HG02798 (cell line): ENCODE data around the gene APAF1.
A peak's percentile ranks its signal among the peaks of the same experiment; 100 is the strongest.
"Not testable (repeated sequence)": the region's sequence is repeated elsewhere in the genome, so short reads cannot be mapped to it uniquely, and the experiment has no call there.

Experiments
- ATAC-seq: cut with Tn5 transposase; IDR thresholded peaks from one replicate; pipeline ENCODE4 v1.9.1; 2021; ENCODE audit warnings: mild to moderate bottlenecking; ENCODE audit not compliant: unreplicated experiment, poor library complexity

Gene APAF1, protein sequence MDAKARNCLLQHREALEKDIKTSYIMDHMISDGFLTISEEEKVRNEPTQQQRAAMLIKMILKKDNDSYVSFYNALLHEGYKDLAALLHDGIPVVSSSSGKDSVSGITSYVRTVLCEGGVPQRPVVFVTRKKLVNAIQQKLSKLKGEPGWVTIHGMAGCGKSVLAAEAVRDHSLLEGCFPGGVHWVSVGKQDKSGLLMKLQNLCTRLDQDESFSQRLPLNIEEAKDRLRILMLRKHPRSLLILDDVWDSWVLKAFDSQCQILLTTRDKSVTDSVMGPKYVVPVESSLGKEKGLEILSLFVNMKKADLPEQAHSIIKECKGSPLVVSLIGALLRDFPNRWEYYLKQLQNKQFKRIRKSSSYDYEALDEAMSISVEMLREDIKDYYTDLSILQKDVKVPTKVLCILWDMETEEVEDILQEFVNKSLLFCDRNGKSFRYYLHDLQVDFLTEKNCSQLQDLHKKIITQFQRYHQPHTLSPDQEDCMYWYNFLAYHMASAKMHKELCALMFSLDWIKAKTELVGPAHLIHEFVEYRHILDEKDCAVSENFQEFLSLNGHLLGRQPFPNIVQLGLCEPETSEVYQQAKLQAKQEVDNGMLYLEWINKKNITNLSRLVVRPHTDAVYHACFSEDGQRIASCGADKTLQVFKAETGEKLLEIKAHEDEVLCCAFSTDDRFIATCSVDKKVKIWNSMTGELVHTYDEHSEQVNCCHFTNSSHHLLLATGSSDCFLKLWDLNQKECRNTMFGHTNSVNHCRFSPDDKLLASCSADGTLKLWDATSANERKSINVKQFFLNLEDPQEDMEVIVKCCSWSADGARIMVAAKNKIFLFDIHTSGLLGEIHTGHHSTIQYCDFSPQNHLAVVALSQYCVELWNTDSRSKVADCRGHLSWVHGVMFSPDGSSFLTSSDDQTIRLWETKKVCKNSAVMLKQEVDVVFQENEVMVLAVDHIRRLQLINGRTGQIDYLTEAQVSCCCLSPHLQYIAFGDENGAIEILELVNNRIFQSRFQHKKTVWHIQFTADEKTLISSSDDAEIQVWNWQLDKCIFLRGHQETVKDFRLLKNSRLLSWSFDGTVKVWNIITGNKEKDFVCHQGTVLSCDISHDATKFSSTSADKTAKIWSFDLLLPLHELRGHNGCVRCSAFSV (N-terminal part only)

DNA sequence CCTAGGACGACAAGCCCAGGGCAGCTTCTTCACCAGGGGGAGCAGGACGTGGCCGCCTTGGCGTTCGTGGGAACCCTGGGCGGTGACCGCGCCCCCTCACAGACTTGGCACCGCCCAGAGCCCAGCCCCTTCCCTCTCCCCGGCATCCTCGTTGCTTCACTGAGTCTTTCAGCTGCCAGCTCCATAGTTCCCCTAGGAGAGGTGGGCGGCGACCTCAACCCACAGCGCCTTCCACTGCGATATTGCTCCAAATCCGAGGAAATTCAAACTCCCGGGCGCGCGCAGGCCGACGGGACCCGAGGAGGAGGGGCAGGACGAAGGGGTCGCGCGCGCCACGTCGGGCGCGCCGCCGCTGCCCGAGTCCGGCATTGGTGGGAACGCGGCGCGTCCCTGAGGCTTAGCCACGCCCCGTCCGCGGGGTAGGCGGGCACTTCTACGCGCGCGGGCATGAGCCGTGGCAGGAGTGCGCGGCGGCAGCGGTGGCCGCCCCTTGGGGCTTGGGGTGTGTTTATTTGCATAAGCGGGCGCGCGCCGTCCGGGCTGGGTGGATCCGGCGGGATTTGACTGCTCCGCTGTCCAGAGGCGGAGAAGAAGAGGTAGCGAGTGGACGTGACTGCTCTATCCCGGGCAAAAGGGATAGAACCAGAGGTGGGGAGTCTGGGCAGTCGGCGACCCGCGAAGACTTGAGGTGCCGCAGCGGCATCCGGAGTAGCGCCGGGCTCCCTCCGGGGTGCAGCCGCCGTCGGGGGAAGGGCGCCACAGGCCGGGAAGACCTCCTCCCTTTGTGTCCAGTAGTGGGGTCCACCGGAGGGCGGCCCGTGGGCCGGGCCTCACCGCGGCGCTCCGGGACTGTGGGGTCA is at the start of gene APAF1, which contains the start of gene IKBIP:
Gene APAF1 (plus strand): TSS at position 579 of the 860 bp plus-strand sequence. CDS start 3,070 bp downstream, outside the sequence.
Gene IKBIP (minus strand): TSS at position 77 of the 860 bp plus-strand sequence. CDS start 87 bp downstream, outside the sequence.
- peak; percentile 90 for ATAC-seq

DNA sequence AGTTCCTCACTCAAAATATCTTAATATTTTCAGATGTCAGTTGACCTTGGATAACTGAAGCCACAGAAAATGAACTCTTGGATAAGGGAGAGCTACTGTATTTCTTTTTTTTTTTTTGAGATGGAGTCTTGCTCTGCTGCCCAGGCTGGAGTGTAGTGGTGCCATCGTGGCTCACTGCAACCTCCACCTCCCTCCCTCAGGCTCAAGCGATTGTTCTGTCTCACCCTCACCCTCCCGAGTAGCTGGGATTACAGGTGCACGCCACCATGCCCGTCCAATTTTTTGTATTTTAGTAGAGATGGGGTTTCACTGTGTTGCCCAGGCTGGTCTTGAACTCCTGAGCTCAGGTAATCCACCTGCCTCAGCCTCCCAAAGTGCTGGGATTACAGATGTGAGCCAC is 47.8 kb upstream of the APAF1 start:
- not testable (repeated sequence) for ATAC-seq

DNA sequence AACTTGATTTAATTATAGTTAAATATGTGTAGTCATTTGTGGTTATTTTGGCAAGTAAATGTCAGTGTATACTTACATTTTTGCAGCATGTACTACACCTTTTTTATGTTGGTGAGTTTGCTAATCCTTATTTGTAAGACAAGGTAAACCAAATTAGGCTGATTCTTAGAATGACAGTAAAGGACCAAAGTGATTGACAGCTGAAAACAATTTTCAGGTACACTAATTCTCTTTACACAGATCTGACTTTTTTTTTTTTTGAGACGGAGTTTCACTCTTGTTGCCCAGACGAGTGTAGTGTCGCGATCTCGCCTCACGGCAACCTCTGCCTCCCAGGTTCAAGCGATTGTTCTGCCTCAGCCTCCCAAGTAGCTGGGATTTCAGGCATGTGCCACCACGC is 43.2 kb upstream of the APAF1 start:
- no peak for ATAC-seq

DNA sequence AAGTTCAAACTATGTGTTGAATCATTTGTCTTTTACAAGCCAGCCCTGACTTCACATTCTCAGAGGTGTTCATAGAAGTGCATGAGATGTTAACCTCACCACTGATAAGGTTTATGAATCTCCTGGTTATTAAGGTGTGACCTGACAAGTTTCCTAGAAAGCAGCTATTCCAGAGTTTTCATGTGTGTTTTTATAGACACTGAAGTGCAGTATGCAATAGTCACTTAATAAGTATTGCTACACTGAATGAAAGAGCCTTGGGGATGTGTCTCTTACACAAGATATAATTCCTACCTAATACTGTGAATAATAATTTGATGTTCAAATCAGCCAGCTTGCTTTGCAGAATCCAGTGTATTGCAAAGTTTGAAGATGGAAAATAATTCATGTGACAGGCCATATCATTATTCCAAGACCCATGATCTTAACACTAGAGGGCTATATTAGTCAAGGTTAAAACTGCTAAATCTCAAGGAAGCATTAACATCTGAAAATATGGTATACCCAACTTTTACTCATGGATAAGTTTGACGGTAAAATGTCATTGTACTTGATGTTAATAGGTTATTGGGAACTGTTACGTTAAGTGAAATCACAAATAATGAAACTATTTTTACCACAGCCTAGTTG is 38.6 kb upstream of the APAF1 start:
- ATAC-seq, result no peak

DNA sequence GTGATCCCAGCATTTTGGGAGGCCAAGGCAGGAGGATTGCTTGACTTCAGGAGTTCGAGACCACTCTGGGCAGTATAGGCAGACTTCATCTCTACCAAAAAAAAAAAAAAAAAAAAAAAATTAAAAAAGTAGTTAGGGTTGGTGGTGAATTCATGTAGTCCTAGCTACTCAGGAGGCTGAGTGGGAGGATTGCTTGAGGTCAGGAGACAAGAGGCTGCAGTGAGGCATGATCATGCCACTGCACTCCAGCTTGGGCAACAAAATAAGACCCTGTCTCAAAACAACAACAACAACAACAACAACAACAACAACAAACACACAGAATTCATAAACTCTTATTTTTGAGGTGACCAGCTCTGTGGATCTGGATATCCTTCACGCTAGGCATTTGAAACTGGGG is 34.5 kb upstream of the APAF1 start:
- ATAC-seq, result no peak

DNA sequence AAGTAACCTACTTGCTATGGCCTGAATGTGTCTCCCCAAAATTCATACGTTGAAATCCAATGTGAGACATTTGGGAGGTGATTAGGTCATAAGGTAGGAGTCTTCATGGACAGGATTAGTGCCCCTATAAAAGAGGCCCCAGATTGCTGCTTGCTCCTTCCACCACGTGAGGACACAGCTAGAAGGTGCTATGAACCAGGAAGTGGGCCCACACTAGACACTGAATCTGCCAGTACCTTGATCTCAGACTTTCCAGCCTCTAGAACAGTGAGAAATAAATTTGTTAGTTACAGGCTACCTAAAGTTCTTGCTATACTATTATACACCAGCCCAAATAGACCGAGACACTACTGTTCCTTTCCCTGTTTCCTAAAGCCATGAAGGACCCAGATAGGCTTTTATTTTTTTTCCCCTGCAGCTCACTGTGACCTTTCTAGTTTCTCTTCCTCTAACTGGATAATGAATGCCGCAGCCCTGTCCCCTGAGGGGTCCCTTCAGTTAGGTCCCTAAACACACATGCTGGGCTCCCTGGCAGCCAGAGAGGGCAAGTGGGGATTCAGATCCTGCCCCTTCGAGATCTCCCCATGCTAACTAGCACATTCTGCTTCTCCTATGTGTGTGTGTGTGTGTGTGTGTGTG is 32.3 kb upstream of the APAF1 start:
- peak; percentile 89 for ATAC-seq

DNA sequence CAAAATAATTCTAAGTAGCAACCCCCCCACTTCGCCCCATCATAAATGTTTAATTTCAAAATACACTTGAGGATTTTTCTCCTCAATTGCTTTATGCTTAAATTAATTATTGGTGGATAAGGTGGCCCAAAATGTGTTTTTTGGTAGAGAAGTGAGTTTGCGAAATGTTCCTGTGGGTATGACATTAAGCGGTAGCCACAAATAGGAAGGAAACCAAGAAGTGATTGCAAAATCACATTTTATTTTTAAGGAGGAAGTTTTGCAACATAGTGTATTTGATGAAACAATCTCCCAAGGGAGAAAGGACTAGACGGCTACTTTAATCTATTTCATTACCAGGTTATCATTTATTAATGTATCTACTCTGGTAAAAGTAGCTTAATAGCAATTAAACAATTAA is 26.1 kb upstream of the APAF1 start:
- ATAC-seq, result no peak

DNA sequence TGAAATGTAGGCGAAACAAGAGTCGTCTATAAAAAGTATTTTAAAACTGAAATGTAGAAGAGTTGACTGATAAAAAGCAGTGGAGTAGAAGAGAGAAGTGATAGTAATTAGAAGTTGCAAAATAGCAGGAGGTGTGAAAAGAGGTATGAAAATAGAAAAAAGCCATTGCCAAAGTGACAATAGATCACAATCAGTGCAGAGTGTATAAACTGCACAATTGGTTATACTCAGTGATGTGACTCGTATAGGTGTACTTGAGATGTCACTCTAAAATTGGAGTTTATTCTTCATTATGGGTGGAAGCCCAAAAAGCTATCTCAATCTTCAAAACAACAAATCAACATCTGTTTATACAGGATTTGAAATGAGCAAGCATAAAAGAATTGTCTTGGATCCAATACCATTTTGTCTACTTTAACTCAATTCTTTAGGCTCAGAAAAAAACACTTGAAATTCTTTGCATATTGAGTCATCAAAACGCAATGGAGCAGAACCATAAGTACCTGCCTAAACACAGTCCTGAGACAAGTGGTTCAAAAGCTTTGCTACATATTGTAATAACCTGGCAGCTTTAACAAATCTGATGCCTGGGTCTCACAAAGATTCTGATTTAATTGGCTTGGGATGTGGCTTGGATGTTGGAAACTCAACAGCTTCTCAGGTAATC is 9.3 kb upstream of the APAF1 start:
- peak; percentile 86 for ATAC-seq

DNA sequence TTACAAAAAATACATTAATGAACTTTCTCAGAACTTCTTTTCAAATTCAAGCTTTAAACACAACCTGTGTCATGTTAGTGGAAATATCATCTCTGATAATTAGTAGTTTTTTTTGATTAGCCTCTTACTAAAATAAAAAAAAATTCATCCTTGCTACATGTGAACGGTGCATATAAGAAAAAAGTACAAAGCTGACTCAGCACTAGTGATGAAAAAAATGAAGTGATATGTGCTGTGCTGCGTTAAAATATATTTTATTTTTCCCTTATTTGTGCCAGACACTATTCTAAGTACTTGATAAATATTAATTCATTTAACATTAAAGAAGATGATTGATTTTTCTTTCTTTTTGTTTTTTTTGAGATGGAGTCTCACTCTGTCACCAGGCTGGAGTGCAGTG is 8.0 kb upstream of the APAF1 start:
- no peak for ATAC-seq

DNA sequence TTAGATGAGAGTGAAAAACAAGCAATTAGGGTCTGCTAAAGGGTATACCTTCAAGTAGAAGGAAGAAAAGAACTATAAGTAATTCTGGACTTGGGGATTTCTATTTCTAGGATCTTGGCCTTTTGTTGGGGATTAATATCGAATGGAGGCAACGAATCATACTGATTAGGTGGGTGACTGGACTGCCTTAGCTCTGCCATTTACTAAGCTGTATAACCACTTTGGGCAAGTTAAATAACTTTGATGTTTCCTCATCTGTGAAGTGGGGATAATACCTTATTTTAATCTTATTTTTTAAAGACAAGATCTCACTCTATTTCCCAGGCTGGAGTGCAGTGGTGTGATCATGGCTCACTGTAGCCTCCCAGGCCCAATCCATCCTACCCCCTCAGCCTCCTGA is 7.1 kb upstream of the APAF1 start:
- ATAC-seq, result no peak

DNA sequence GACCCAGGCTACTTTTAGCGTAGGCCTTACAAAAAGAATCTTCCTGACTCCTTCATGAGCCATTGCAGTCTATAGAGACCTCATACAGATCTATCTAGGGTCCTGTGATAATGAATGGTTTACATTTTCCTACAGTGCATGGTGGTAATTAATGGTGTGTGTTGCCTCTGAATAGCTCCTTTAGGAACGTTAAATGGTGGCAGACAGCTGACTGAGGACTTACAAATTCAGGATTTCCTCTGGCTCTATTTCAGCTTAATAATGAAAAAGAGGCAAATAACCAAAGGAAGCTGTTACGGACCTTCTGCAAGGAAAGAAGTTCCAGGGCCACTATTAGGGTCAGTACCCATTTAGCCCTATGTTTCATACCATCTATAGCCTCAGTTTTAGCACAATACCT is 5.6 kb upstream of the APAF1 start:
- no peak for ATAC-seq

DNA sequence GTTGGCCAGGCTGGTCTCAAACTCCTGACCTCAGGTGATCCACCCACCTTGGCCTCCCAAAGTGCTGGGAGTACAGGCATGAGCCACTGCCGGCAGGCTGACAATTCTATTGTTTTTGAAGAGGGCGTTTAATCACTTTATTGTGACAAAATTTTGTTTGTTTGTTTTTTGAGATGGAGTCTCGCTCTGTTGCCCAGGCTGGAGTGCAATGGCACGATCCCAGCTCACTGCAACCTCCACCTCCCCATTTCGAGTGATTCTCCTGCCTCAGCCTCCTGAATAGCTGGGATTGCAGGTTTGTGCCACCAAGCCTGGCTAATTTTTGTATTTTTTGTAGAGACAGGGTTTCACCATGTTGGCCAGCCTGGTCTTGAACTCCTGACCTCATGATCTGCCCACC is 2.3 kb upstream of the APAF1 start:
- not testable (repeated sequence) for ATAC-seq

DNA sequence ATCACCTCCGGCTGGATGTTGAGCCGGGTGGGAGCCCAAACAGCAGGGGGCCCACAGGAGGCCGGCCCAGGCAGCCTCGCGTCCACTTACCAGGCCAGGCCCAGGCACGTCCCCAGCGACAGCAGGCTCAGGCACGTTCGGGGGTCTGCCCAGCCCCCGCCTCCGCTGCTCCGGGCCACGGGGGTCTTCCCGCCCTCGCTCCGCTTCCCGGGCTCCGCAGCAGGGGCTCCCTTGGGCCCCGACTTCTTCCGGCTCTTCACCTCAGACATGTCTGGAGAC is 718 bp upstream of the APAF1 start:
- peak; percentile 22 for ATAC-seq

DNA sequence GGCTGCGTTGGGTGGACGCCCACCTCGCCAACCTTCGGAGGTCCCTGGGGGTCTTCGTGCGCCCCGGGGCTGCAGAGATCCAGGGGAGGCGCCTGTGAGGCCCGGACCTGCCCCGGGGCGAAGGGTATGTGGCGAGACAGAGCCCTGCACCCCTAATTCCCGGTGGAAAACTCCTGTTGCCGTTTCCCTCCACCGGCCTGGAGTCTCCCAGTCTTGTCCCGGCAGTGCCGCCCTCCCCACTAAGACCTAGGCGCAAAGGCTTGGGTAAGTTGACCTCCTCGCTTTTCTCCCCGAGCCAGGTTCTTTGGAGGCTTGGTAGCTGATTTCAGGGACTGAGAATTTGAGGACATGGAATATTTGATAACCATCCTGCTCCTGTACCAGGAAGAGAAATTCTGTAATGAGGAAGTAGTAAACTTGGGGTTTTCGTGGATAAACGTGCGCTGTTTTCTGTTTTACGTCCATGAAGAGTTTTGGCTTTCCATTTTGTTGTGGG is 530 bp downstream of the APAF1 start:
- ATAC-seq, result peak; percentile 0

DNA sequence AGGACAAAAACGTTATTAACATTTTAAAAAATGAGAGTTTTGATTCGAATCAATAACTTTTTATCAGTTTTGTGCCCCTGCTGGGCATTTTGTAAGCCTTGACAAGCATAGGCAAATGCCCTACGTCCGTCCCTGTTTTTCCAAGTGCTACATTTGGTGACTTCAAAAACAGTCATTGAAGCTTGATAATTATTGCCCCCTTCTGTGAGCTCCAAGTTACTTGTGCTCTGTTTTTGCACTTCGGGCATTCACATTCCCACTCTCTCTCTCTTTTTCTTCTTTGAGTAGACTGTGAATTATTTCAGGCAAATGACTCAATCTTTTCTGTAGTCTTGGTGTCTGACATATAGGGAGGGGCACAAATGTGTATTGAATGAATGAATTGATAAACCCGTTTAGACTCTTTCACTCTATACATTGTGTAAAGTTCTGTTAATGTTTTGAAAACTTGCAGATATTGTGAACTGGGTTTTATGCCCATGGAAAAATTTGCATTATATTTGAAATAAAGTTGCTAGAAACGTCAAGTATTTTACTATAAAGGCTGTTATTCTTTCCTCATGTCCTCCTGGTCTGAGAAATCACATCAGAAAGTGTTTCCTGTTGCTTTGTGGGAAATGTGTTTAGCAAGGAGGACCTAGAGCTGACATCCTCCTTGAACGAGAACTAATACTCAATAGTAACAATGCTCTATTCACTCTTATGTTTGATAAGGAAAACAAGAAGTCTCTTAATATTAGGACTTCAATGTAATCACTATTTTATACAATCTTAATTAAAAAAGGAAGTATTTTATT is 1.4 kb downstream of the APAF1 start:
- ATAC-seq, result no peak

DNA sequence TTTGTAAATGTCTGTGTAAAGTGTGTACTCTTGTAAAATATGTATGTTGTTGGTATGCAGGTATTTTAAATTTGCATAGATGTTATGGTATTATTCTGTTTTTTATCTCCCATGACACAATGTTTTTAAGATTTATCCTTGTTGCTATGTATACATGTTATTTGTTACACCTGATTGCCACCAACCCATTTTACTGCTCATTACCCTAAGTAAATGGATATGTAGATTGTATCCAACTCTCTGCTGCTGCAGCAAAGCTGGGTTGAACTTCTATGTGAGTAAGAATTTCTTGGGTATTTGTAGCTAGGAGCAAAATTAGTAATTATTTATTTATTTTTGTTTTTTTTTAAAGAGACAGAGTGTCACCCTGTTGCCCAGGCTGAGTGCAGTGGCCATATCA is 6.2 kb downstream of the APAF1 start:
- no peak for ATAC-seq

DNA sequence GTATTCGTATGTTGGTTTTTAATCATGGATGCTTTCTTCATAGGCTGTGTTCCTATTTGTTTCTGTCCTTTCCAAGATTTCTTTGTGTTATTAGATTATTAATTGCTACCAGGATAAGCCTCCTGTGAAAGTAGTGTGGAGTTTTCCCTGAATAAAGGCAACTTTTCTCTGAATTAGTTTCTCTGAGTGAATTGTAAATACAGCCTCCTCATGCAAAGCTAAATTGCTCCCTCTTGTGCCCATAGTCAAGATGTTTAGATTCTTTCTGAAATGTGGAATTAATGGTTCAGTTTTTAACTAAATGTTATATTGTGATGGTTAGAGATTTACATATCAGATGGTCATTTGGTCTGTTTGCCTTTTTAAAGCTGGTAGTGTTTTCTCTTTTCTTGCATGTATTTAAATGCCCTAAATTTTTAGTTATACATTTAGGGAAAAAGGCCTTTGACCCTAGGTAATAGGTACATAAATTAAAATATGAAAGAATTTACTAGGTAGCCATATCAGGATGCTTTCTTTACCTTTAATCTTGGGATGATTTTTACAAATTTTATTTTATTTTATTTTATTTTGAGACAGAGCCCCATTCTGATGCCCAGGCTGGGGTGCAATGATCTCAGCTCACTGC is 8.9 kb downstream of the APAF1 start:
- ATAC-seq, result no peak
